Effector CD8-positive, alpha-beta T cell (primary cell): ENCODE results near the gene TFPI2.

Experiments
- DNase-seq: peaks from one replicate; lab custom pipeline; 2025; lab: John Stamatoyannopoulos, UW

The TFPI2 gene

DNA sequence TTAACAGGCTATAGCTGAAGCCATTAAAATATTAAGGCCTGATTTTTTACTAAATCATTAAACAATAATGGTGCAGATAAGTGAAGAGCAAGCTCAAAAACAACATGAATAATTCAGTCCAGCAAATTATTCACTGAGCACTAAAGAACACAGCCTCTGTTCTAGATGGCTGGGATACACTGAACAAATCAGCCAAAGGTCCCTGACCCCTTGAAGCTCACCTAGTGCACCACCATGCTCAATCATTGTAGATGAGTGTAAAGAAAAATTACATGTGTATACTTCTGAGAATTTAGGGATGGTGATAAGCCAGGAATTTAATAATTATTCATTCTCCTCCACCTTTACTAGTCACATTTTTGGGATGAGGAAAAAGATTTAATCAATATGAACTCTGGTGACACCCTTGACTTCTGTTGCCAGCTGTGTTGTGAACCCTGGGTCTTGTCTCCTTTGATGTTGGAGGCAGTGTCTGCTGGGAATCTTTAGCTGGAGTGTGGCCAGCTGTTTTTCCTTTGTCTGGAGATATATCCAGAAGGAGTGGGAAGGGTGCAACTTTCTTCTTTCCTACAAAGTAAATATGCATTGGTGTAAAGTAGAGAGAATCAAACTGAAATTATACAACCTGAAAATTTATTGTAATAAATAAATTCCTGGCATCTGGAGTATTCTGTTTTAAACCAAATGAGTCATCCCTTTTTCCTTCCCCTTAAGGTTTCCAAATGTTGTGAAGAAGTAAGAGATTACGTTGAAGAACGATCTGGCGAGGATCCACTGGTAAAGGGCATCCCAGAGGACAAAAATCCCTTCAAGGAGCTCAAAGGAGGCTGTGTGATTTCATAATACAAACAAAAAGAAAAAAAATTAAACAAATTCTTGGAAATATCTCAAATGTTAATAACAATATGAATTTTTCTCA is 19.8 kb upstream of the TFPI2 start:
- no peak for DNase-seq

DNA sequence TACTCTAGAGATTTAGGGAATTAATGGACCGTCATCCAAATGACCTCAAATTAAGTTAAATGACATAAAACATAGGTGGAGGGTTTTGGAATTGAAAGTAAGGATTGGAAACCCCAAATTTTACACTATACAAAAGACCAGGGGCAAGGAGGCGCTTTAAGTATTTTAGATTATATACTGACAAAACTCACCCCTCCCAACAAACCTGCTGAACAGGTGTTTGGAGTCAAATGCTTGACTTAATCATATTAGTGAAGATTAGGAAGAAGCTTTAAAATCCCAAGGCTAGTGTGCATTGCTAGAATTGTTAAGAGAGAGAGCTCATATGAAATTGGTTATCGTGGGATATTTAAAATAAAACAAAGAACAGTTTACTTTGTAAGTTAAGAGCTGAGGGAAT is 15.7 kb upstream of the TFPI2 start, which contains the start of gene GNGT1:
TSS of gene GNGT1 (plus strand) at position 301 of the 400 bp plus-strand sequence. CDS start 180 bp downstream, outside the sequence.
- no peak for DNase-seq

DNA sequence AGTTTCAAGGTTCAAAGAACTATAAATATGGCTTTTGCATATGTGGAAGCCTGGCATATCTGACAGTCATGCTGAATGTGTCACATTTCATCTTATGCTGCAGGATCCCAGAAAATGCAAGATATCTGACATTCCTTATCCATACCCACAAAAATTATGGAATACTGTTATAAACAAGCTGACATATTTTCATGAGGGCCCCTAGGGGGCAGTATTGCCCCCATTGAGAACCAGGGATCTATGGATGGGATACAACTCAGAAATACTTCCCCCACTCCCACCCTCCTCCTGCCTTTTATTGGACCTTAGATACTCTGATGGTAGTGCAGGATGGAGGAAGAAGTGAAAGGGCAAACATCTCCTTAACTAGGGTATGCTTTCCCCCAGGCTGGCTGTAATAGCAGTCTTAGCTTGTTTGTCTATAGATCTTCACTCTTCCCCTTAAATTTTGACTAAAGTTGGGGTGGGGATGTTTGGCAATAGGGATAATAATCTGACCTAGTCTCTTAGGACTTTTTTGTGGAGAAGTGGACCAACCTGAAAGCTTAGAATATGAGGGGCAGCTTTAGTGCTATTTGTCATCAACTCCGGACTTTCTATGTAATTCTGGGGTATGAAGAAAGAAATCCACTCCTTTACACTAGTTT is 12.3 kb upstream of the TFPI2 start:
- DNase-seq = no peak

DNA sequence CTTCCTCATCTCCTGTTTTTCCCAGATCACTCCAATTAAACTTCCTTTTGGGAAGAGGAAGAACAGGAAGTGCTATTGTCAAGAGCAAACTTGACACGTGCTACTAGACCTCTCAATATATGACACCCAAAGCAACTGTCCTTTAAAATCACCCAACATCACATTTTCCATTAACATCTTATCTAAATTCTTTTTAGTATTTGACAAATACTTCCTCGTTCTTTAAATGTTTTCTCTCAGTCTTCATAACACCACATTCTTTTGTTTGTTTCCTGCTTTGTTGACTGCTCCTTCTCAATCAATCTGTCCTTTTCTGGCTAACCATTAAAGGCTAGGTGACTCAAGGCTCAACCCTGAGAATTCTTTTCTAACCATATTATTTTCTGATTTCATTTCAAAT is 7.1 kb upstream of the TFPI2 start:
- no peak for DNase-seq

DNA sequence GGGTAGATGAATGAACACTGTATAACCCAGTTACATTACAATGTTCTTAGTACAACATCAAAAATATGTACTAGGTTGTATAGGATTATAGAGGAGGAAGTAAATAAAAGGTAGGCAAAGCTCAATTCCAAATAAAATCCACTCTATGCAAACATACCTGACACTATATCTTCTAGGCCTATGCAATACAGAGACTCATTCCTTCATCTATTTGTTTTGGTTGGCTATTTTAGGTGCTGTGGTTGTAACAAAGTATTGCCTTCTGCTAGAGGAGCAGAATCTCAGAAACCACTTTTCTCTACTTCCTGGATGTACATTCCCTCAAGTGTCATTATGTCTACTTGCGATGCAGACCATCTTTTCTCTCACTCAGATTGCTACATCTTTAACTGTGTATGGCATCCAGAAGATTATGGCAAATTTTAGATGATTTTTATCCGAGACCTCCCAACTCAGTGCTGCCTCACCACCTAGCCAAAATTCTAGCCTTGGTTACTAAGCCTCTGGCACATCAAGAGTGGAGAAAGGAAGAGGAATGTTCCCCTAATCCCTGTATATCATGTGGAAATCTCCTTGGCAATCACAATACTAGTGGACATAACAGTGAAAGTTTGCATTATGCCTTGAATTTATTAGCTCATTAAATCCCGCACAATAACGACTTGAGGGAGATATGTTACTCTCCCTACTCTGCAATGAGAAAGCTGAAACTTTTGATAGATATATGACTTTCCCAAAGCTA is 5.5 kb upstream of the TFPI2 start:
- DNase-seq = no peak

DNA sequence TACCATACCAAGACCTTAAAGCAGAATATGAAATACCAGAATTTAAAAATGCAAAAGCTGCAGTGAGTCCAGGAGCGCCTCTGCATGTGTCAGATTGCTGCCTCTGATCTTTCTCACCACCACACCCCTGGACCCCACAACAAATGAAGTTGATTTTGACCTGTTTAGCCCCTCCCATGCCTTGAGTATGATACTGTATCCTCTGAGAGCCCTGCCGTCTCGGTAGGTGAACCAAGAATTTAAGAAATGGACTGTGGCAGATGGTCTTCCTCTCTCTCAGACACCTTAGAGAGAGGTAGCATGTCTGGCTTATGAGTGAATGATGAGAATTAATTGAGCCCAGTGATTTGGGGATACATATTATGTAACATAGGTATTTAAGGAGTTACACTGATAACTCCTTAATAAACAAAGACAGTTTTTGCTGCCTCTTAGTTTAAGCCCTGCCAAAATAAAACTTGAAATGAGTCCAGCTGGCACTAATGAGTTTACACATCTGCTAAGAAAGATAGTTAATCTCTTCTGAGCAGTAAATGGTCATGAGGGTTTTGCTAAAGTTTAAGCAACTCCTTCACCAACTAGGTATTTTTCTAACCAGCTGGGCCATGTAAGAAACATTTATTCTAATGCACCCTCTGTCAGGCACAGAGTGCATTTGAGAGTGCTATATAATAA is 4.5 kb upstream of the TFPI2 start:
- DNase-seq = no peak

DNA sequence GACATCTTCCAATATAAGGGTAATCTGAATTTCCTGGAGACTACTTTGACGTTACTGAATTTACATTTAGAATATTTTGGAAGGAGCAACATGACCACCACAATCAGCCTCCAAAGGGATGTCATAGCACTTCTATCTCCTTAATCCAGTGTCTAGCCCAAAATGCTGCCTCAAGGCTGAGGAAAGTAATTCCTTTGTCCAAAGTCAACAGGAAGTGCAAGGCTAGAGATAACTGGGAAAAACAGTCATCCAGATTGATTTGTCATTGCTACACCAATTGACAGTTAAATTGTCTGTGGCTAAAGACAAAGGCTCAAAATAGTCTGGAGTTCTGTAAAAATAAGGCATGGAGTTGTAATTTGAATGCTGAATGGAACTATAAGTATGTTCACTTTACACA is 3.9 kb upstream of the TFPI2 start:
- DNase-seq = no peak

DNA sequence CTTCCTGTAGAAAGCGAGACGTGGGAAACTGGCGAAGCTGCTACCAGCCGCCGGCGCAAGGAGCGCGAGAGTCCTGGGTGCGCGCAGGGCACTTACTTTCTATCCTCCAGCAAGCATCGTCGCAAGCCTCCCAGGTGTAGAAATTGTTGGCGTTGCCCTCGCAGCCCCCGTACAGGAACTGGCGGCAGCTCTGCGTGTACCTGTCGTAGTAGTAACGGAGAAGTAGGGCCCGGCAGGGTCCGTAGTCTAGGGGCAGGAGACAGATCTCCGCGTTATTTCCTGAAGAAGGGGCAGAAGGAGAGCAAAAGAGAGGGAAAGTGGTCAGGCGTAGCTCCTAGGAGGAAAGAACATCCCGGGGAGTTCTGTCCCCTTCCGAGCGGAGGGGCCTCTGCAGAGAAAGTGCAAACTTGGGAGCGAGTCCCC is 501 bp downstream of the TFPI2 start:
- no peak for DNase-seq

DNA sequence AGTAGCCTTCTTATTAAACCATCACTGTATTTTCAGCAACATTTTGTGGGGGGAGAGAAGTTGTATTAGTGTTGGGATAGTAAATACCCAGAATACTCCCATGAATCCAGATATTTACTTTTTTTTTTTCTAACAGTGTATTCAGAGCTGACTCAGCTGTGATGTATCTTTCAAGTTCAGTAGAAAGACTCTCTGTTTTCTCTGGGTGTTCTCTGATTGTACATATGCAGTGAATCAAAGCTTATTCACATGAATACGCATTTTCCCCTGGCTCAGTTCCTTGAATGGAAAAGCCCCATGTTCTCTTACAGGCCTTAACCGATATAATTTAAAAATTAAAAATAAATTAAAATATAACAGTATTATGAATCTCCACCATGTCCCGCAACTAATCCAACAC is 1.3 kb downstream of the TFPI2 start:
- DNase-seq = no peak

DNA sequence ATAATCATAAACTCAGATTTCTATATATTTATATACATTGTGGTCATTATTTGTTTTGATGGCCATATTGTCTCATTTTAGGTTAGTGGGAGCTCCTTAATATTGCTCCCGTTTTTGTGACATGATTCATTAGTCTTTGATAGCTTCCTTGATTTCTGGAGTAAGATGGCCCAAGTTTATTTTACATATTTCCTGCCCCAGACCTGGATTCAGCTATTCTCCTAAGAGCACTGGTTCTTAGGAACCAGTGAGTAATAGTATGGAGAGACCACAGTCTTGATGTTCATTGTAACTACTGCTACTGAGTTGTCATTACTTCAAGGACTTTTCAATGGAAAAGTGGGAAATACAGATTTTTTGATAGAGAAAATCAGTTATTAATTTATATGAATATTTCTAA is 6.0 kb downstream of the TFPI2 start:
- DNase-seq = no peak

DNA sequence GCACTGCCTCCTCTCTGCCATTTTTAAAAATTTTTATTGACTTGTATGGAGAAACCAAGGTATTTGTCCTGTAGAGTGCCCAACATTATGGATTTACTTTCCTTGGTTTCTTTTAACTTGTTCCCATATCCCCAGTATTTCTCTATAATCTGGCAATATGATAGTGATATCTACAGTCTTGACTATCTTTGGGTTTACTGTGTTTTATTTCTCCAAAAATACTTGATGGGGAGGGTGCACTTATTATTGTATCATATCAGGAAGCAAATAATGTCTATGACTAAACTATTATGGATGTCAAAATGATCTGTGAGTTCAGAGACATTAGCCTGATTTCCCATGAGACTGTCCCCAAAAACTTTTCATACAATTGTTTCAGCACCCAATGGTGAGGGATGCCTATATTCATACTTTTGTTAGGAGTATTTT is 6.6 kb downstream of the TFPI2 start:
- no peak for DNase-seq

DNA sequence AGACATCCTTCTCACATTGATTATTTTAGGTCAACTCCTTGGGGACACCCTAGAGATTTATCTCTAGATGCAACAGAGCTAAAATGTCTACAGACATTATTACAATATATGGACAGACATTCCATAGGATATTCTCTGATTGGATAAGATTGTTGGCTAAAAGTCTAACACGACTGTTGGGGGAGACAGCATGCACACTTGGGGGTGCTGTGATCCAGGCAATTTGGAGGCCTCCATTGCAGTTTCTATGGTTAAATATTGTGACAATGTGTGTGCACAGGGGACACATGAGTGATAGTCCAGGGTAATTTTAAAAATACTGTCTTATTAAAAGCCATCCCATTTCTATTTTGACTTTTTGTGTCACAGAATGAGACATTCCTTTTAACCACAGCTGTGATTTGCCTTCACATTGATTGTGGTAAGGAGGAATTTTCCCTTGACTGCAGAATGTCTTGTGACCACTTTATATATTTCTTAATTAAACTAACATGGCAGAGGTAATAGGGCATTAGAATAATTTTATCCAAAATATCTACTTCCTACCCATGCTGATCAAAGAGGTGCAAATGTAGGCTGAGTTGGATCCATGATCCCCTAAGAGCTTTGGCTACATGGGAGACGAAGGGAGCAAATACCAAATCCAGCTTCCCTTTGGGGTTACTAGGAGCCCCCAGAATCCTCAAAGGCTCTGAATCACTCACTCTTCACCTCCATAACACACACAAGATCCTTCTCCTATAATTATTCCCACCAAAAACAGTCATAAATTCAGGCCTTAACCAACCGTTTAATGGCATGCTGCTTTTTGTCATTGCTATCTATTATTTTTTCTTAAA is 7.3 kb downstream of the TFPI2 start:
- DNase-seq = no peak

DNA sequence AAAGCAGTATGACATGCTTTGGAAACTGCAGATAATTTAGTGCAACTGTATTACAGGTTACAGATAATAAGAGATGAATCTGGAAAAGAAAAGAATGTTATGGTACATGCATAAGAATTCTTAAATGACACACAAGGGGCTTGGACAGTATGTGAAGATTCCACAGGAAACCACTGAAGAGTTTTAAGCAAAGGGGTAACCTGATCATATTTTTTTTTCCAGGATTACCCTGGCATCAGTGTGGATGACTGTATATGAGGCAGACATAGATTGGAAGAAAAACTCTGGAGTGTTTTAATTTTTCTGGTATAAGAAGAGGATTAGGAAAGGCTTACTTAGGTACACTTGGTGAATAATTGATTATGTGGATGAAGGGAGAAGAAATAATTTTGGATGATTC is 8.1 kb downstream of the TFPI2 start:
- DNase-seq = no peak

DNA sequence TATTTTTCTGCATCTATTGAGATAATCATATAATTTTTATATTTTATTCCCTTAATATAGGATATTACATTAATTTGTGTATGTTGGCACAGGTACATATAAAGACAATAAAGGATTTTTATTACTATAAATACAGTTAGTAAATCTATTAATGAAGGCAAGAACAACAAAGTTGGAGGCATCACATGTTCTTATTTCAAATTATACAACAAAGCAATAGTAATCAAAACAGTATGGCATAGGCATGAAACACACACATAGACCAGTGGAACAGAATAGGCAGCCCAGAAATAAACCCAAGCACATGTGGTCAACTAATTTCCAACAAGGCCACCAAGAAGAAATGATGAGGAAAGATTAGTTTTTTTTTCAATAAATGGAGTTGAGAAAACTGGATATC is 11.2 kb downstream of the TFPI2 start:
- DNase-seq = no peak

DNA sequence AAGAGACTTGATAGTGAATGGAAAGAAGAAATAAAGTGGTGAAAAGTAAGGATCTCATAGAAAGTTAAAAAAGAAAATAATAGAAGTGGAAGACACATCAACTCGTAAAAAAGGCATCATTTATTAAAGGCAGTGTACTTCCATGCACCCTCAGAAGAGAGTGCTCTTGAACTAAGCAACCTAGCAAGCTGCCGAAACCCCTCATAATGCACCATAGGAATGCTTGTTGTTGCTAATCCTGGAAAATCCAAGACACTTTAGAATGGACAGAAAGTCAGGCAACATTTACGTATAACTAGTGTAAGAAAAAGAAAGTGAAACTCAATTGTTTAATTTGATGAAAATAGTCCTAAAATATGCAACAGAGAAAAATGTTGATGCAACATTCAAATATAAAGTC is 12.8 kb downstream of the TFPI2 start:
- no peak for DNase-seq

DNA sequence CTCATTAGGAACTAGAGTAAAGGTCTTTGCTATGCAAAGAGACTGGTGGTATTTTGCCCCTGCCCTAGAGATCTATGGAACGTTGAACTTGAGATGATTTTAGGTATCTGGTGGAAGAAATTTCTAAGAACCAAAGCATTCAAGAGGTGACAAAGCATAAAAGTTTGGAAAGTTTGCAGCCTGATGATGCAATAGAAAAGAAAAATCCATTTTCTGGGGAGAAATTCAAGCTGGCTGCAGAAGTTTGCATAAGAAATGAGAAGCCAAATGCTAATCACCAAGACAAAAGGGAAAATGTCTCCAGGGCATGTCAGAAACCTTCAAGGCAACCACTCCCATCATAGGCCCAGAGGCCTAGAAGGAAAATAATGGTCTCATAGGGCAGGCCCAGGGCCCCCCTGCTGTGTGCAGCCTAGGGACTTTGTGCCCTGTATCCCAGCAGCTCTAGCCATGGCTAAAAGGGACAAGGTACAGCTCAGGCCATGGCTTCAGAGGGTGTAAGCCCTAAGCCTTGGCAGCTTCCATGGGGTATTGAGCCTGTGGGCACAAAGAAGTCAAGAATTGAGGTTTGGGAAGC is 16.5 kb downstream of the TFPI2 start:
- DNase-seq = no peak

DNA sequence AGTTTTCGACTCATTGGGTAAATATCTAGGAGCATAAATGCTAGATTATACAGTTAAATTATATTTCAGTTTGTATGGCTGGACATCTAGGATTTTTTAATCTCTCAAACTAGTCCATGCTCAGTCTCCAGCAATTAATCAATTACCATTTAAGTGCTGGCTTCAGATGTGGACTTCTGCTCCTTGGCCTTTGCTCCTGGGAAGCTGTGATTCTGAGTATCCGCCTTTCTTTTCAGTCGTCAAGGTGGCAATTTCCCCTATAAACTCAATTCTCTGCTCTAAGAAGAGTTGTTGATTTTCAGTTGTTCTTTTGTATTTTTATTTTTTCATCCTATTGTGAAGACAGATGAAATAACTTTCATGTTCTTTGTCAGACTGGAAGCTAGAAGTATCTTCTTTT is 23.7 kb downstream of the TFPI2 start:
- no peak for DNase-seq

DNA sequence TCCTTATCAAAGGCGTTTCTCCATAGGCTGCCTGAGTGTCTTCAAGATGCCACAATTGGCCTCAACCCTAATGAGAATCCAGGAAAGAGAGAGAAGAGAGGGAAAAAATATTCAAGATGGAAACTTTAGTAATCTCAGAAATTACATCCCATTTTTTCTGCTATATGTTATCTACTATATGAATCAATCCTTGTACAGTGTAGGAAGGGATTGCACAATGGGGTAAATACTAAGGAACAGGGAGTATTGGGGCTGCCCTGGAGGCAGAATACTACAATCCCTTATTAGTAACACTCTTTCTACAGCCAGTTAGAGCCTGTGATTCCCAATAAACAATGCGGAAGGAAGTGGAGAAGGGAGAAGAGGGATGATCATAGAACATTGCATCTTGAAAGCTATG is 27.9 kb downstream of the TFPI2 start:
- DNase-seq = no peak

DNA sequence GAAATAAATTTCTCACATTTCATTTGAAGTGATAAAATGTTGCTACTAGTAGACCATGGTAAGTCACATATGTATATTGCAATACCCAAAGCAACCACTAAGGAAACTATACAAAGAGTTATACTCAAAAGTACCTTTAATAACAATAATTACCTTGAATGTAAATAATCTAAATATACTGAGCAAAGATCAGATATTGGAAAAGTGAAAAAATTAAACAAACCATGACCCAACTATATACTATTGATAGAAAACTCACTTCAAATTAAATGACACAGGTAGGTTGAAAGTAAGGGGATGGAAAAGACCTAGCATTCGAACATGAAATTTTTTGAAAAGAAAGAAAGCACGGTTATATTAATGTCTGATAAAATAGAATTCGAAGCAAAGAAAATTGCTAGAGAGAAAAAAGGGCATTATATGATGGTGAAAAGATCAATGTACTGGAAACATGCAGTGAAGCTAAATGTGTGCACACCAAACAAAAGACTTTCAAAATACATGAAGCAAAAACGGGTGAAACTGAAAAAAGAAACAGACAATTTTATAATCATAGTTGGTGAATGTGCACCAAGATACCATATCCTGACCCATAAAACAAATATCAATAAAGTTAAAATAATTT is 29.1 kb downstream of the TFPI2 start:
- no peak for DNase-seq

DNA sequence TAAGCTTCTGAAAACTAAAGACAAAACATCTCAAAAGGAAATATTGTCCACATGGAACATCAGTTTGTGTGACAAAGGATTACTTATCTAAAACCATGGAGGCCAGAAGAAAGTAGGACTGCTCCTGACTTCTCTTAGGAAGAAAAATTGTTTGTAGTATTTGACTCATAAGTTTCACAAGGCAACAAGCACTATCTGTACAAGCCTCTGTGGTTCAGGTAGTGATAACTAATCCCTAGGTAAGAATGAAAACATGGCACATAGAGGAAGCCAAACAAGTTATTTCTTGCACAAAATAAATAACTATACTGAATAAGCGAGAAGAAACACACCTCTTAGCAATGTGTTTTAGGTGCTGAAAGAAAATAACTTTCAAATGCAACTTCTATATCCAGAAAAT is 30.3 kb downstream of the TFPI2 start:
- no peak for DNase-seq
